IMR-90 (cell line): ENCODE results near the gene LTO1. TPM values are rescaled to one million over a fixed set of nuclear protein-coding genes. Genes with fewer than 3 reads are reported as not detected.

Experiments used
- ATAC-seq: fragments of 200-7000 bp; cut with Tn5 transposase; 2 replicates; pipeline ENCODE4 v1.9.1; 2020; ENCODE audit warnings: low read depth, mild to moderate bottlenecking, moderate library complexity
- BruUV-seq: library from RNA; stranded (reverse); fragments of 400-500 nt; replicated peaks from 2 replicates; lab custom pipeline; 2021; lab: Mats Ljungman, UMichigan
- CTCF ChIA-PET: fragments of 300-600 bp; formaldehyde crosslinking; extraction: SDS; loops from one replicate; lab custom pipeline; 2021; ENCODE audit warnings: antibody characterized with exemption; lab: Yijun Ruan, JAX
- POLR2A ChIA-PET: fragments of 300-600 bp; sonication (Branson Sonifier 250); formaldehyde crosslinking; loops from one replicate; lab custom pipeline; 2022; ENCODE audit warnings: antibody characterized with exemption; ENCODE audit not compliant: unreplicated experiment; lab: Charles Lee
- DNase-seq: peaks from one replicate; pipeline ENCODE4 v3.0.0; 2013
- H2AFZ ChIP-seq: replicated peaks from 2 replicates; pipeline ENCODE3; 2013; ENCODE audit warnings: low read length, mild to moderate bottlenecking; ENCODE audit not compliant: poor library complexity
- H2AK5ac ChIP-seq: 2 replicates; pipeline ENCODE4 v1.6.1; 2013; ENCODE audit warnings: low read depth, low read length, inconsistent platforms
- H2AK9ac ChIP-seq: replicated peaks from 2 replicates; pipeline ENCODE3; 2013; ENCODE audit warnings: mild to moderate bottlenecking, low read depth, low read length, moderate library complexity; ENCODE audit not compliant: poor library complexity
- H2BK120ac ChIP-seq: 2 replicates; pipeline ENCODE4 v1.6.1; 2013; ENCODE audit warnings: low read depth, low read length, inconsistent platforms
- H2BK15ac ChIP-seq: 3 replicates; pipeline ENCODE4 v1.6.1; 2013; ENCODE audit warnings: low read depth, low read length, inconsistent platforms
- H2BK20ac ChIP-seq: 2 replicates; pipeline ENCODE4 v1.6.1; 2013; ENCODE audit warnings: low read depth, mild to moderate bottlenecking, inconsistent platforms, low read length, moderate library complexity
- H2BK5ac ChIP-seq: 2 replicates; pipeline ENCODE4 v1.6.1; 2013; ENCODE audit warnings: mild to moderate bottlenecking, low read depth, low read length, inconsistent platforms; ENCODE audit not compliant: poor library complexity, severe bottlenecking
- H3K14ac ChIP-seq: replicated peaks from 2 replicates; pipeline ENCODE4 v1.6.1; 2013; ENCODE audit warnings: low read depth, low read length, inconsistent platforms
- H3K18ac ChIP-seq: 2 replicates; pipeline ENCODE4 v1.6.1; 2013; ENCODE audit warnings: low read depth, low read length, control low read depth
- H3K23ac ChIP-seq: 2 replicates; pipeline ENCODE4 v1.6.1; 2013; ENCODE audit warnings: low read depth, low read length, inconsistent platforms
- H3K27ac ChIP-seq: 2 replicates; pipeline ENCODE4 v1.5.1; 2013; ENCODE audit warnings: mild to moderate bottlenecking, control low read depth, low read length; ENCODE audit not compliant: insufficient read depth
- H3K27me3 ChIP-seq: 2 replicates; pipeline ENCODE4 v1.6.1; 2013; ENCODE audit warnings: low read length; ENCODE audit not compliant: control insufficient read depth, insufficient read depth
- H3K36me3 ChIP-seq: 2 replicates; pipeline ENCODE4 v1.6.1; 2013; ENCODE audit warnings: low read length, mixed read lengths; ENCODE audit not compliant: control insufficient read depth, insufficient read depth
- H3K4ac ChIP-seq: 2 replicates; pipeline ENCODE4 v1.6.1; 2013; ENCODE audit warnings: low read depth, low read length, inconsistent platforms
- H3K4me1 ChIP-seq: 2 replicates; pipeline ENCODE4 v1.6.1; 2013; ENCODE audit warnings: low read length, mixed read lengths; ENCODE audit not compliant: control insufficient read depth, insufficient read depth
- H3K4me2 ChIP-seq: 2 replicates; pipeline ENCODE4 v1.6.1; 2013; ENCODE audit warnings: low read depth, mild to moderate bottlenecking, control low read depth, low read length, moderate library complexity
- H3K4me3 ChIP-seq: 2 replicates; pipeline ENCODE4 v1.5.1; 2013; ENCODE audit warnings: low read depth, mild to moderate bottlenecking, control low read depth, low read length, moderate library complexity; ENCODE audit not compliant: insufficient read depth
- H3K56ac ChIP-seq: 2 replicates; pipeline ENCODE4 v1.6.1; 2013; ENCODE audit warnings: low read length, inconsistent platforms; ENCODE audit not compliant: insufficient read depth; ENCODE audit errors: extremely low read depth
- H3K79me1 ChIP-seq, 2 experiments: 2 replicates each; pipeline ENCODE4 v1.6.1; 2013; ENCODE audit warnings: low read length in 2 of 2, inconsistent platforms in 1 of 2, low read depth in 1 of 2
- H3K9ac ChIP-seq: 2 replicates; pipeline ENCODE4 v1.6.1; 2013; ENCODE audit warnings: low read depth, low read length, control low read depth
- H3K9me1 ChIP-seq: 2 replicates; pipeline ENCODE4 v1.6.1; 2013; ENCODE audit warnings: low read length, inconsistent platforms; ENCODE audit not compliant: insufficient read depth
- H3K9me3 ChIP-seq: 2 replicates; pipeline ENCODE4 v1.6.1; 2013; ENCODE audit warnings: low read length; ENCODE audit not compliant: control insufficient read depth, insufficient read depth
- H4K20me1 ChIP-seq: 2 replicates; pipeline ENCODE4 v1.6.1; 2013; ENCODE audit warnings: low read length, inconsistent platforms; ENCODE audit not compliant: insufficient read depth
- H4K5ac ChIP-seq: 2 replicates; pipeline ENCODE4 v1.6.1; 2013; ENCODE audit warnings: mild to moderate bottlenecking, low read depth, low read length, control low read depth
- H4K8ac ChIP-seq, 2 experiments: 2 replicates each; pipeline ENCODE4 v1.6.1; 2013; ENCODE audit warnings: low read depth in 2 of 2, low read length in 2 of 2, control low read depth in 1 of 2, inconsistent platforms in 1 of 2
- H4K91ac ChIP-seq: 2 replicates; pipeline ENCODE4 v1.6.1; 2013; ENCODE audit warnings: low read depth, low read length, inconsistent platforms; ENCODE audit not compliant: insufficient read depth
- BHLHE40 ChIP-seq: fragments of 150-350 bp; IDR thresholded peaks from 2 replicates; pipeline ENCODE4 v1.6.1; 2016; ENCODE audit warnings: mild to moderate bottlenecking, low read depth, low read length
- CEBPB ChIP-seq: IDR thresholded peaks from 2 replicates; pipeline ENCODE4 v1.6.1; 2012; ENCODE audit warnings: low read depth, low read length, improper control_type of control experiment
- CHD1 ChIP-seq: IDR thresholded peaks from 2 replicates; pipeline ENCODE4 v1.6.1; 2012; ENCODE audit warnings: low read depth, low read length, improper control_type of control experiment
- FOS ChIP-seq: fragments of 150-350 bp; IDR thresholded peaks from 2 replicates; pipeline ENCODE4 v1.6.1; 2016; ENCODE audit warnings: low read depth, low read length
- MAFK ChIP-seq: IDR thresholded peaks from 2 replicates; pipeline ENCODE4 v1.6.1; 2012; ENCODE audit warnings: low read depth, low read length, improper control_type of control experiment
- MAZ ChIP-seq: IDR thresholded peaks from 2 replicates; pipeline ENCODE4 v1.6.1; 2012; ENCODE audit warnings: low read depth, mild to moderate bottlenecking, low read length, improper control_type of control experiment, moderate library complexity, borderline replicate concordance
- MXI1 ChIP-seq: IDR thresholded peaks from 2 replicates; pipeline ENCODE4 v1.6.1; 2012; ENCODE audit warnings: low read depth, mild to moderate bottlenecking, low read length, moderate library complexity, borderline replicate concordance
- NFE2L2 ChIP-seq: fragments of 150-350 bp; IDR thresholded peaks from 2 replicates; pipeline ENCODE4 v1.6.1; 2016; ENCODE audit warnings: low read depth, mild to moderate bottlenecking, low read length
- RAD21 ChIP-seq: IDR thresholded peaks from 2 replicates; pipeline ENCODE4 v1.6.1; 2012; ENCODE audit warnings: low read length, improper control_type of control experiment
- RCOR1 ChIP-seq: IDR thresholded peaks from 2 replicates; pipeline ENCODE4 v1.6.1; 2012; ENCODE audit warnings: mild to moderate bottlenecking, low read length, improper control_type of control experiment; ENCODE audit not compliant: insufficient replicate concordance
- RFX5 ChIP-seq: IDR thresholded peaks from 2 replicates; pipeline ENCODE4 v1.8.0; 2012; ENCODE audit warnings: low read depth, mild to moderate bottlenecking, low read length, moderate library complexity
- SMC3 ChIP-seq: fragments of 150-350 bp; IDR thresholded peaks from 2 replicates; pipeline ENCODE4 v1.6.1; 2016; ENCODE audit warnings: low read depth, mild to moderate bottlenecking, antibody characterized with exemption, low read length, moderate library complexity
- WGBS, 2 experiments: methylation state at CpG; one replicate each; pipeline versions ENCODE4 v1.1.5 to v1.1.7; 2013; ENCODE audit warnings: missing lambda C conversion rate in 2 of 2; ENCODE audit not compliant: insufficient read length in 1 of 2; ENCODE audit errors: extremely low coverage in 2 of 2; 5-methylcytosine and 5-hydroxymethylcytosine counted together
- dilution Hi-C: fragments of 300-500 bp; cut with HindIII; formaldehyde crosslinking; loops from one replicate; pipeline ENCODE4 v1.14.3; 2018; ENCODE audit warnings: low sequenced_read_pairs; ENCODE audit not compliant: unreplicated experiment
- in situ Hi-C: fragments of 300-500 bp; cut with MboI; formaldehyde crosslinking; loops from 3 replicates; pipeline ENCODE4 v1.14.3; 2019; ENCODE audit warnings: low sequenced_read_pairs, inconsistent platforms, mixed read lengths
- intact Hi-C: fragments of 100-400 bp; cut with micrococcal nuclease; formaldehyde crosslinking; loops from 2 replicates; pipeline ENCODE4 v1.10.0; 2022
- polyA plus RNA-seq, 3 experiments: library from polyadenylated mRNA; depleted of rRNA; stranded (reverse); fragments of >200 nt; gene quantifications; 2 replicates each; pipeline ENCODE4 v1.2.3, GENCODE V29; 2012; ENCODE audit warnings: low replicate concordance in 1 of 3
- total RNA-seq: library from RNA; depleted of rRNA; stranded (reverse); fragments of >200 nt; gene quantifications from 2 replicates; pipeline ENCODE4 v1.2.3, GENCODE V29; 2012
- TF ChIP-seq, protein P1 (sequence below): conservative IDR thresholded peaks from 2 replicates; pipeline ENCODE4 v1.5.1; 2012; ENCODE audit warnings: mild to moderate bottlenecking, low read depth, low read length, improper control_type of control experiment
- TF ChIP-seq, protein P2 (sequence below): fragments of 150-350 bp; IDR thresholded peaks from 2 replicates; pipeline ENCODE4 v1.6.1; 2017; ENCODE audit warnings: mild to moderate bottlenecking, antibody characterized with exemption, low read length, low read depth
- TF ChIP-seq, protein P3 (sequence below): fragments of 150-350 bp; IDR thresholded peaks from 2 replicates; pipeline ENCODE4 v1.6.1; 2016; ENCODE audit warnings: low read depth, mild to moderate bottlenecking, low read length, moderate library complexity, borderline replicate concordance

LTO1 gene
- total and polyA plus RNA-seq, 2 of the 4 experiments (the other 2 are of a cell fraction): 8.2 to 23.5 TPM

DNA sequence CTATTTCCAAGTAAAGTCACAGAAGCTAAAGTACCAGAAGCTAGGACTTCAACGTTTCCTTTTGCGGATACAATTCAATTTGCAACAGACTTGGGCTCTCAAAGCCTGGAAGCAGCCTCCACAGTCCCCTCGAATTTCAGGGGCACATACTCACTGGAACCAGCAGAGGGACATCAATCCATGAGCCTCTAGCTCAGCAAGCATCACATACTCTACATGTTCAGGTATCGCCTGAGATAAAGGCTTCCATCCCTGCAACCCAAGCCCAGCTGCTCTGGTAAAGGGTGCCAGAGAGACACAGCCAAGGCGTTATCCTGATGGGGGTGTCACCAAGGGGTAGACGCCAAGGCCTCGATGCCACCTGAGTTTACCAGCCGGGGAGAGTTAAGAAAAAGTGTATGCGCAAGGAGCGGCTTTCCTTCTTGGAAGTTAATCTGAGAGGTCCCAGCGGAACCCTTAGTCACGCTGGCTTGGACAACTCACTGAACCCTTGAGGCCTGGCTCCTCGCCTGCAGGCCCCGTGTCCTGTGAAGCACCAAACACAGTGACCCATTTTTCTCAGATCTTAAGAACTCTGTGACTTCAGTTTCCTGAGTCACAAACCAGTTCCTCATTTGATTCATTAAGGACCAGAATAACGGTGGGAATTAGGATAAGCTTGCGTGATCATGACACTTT lies 13.0 kb downstream of the LTO1 start:
- Histone ChIP-seq H4K91ac (no peak overlapping the region), H3K4ac (no peak overlapping the region), H4K8ac (no peak overlapping the region), H3K9me1 (no peaks in the 10 kb centered on the region), H3K36me3 (peaks cover 27% of the 10 kb centered on the region), H2BK20ac (no peak overlapping the region), H3K79me1 (peaks cover 2 to 21% of the 10 kb centered on the region in 2 experiments; a peak in 3 of 4 replicates), H3K18ac (no peak overlapping the region), H2AFZ (no peak overlapping the region), H3K9me3 (no peaks in the 10 kb centered on the region), H2BK15ac (no peak overlapping the region), H3K23ac (no peak overlapping the region), H2BK120ac (no peak overlapping the region), H3K9ac (no peak overlapping the region), H4K20me1 (peaks cover 4% of the 10 kb centered on the region; the same call in 1 of the 2 replicates), H3K4me2 (no peak overlapping the region), H4K5ac (no peak overlapping the region), H3K14ac (no peak overlapping the region), H2AK5ac (no peak overlapping the region), H3K56ac (no peak overlapping the region), H2AK9ac (no peak overlapping the region), H2BK5ac (no peak overlapping the region), H3K4me1 (peaks cover 11% of the 10 kb centered on the region; the same call in 1 of the 2 replicates), H3K27ac (no peak overlapping the region), H3K27me3 (no peaks in the 10 kb centered on the region), H3K4me3 (no peak overlapping the region)
- ChIA-PET POLR2A (no interaction called here), CTCF (interaction anchor here (0.6 to 1.1 kb wide), 3 partner anchors 8 to 530 kb away, joined by 3 to 4 read pairs (median 3); no protein-coding TSS in a partner anchor)
- ATAC-seq: no peak
- intact Hi-C loops: no loop called here
- no peak for DNase-seq
- in situ Hi-C loops: loop anchor here (25.0 kb wide), 2 partner anchors 725 to 1050 kb away; no protein-coding TSS in a partner anchor
- dilution Hi-C loops: no loop called here
- BruUV-seq: no TSS peak
- 87% methylated on average over 10 of the region's 16 CpGs; no CpG with 5 or more reads in 1 of the 2 experiments for WGBS, 2 experiments
- TF ChIP-seq SMC3: no peak
- no peak for TF ChIP-seq CHD1
- no peak for TF ChIP-seq BHLHE40
- TF ChIP-seq RCOR1: no peak
- TF ChIP-seq, protein P1, sequence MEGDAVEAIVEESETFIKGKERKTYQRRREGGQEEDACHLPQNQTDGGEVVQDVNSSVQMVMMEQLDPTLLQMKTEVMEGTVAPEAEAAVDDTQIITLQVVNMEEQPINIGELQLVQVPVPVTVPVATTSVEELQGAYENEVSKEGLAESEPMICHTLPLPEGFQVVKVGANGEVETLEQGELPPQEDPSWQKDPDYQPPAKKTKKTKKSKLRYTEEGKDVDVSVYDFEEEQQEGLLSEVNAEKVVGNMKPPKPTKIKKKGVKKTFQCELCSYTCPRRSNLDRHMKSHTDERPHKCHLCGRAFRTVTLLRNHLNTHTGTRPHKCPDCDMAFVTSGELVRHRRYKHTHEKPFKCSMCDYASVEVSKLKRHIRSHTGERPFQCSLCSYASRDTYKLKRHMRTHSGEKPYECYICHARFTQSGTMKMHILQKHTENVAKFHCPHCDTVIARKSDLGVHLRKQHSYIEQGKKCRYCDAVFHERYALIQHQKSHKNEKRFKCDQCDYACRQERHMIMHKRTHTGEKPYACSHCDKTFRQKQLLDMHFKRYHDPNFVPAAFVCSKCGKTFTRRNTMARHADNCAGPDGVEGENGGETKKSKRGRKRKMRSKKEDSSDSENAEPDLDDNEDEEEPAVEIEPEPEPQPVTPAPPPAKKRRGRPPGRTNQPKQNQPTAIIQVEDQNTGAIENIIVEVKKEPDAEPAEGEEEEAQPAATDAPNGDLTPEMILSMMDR: no peak; the same call in 1 of the 2 replicates
- no peak for TF ChIP-seq RFX5
- TF ChIP-seq MAZ: no peak
- TF ChIP-seq, protein P2, sequence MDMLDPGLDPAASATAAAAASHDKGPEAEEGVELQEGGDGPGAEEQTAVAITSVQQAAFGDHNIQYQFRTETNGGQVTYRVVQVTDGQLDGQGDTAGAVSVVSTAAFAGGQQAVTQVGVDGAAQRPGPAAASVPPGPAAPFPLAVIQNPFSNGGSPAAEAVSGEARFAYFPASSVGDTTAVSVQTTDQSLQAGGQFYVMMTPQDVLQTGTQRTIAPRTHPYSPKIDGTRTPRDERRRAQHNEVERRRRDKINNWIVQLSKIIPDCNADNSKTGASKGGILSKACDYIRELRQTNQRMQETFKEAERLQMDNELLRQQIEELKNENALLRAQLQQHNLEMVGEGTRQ: no peak
- no peak for TF ChIP-seq MAFK
- TF ChIP-seq MXI1: no peak
- no peak for TF ChIP-seq FOS
- TF ChIP-seq NFE2L2: no peak
- TF ChIP-seq, protein P3, sequence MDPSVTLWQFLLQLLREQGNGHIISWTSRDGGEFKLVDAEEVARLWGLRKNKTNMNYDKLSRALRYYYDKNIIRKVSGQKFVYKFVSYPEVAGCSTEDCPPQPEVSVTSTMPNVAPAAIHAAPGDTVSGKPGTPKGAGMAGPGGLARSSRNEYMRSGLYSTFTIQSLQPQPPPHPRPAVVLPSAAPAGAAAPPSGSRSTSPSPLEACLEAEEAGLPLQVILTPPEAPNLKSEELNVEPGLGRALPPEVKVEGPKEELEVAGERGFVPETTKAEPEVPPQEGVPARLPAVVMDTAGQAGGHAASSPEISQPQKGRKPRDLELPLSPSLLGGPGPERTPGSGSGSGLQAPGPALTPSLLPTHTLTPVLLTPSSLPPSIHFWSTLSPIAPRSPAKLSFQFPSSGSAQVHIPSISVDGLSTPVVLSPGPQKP: no peak
- no peak for TF ChIP-seq RAD21
- no peak for TF ChIP-seq CEBPB
